GM04503 (cell line): ENCODE data around the gene KXD1.

Experiments used
- DNase-seq: peaks from one replicate; pipeline ENCODE4 v3.0.0-alpha.2; 2012; ENCODE audit warnings: low read depth

KXD1 gene

GRCh38 chr19:18613589-18614234 is 56.0 kb downstream of the KXD1 start:
- no peak for DNase-seq

GRCh38 chr19:18616023-18616422 is 58.4 kb downstream of the KXD1 start:
- DNase-seq: no peak

- DNase-seq: no peak
These were observed 59.9 kb downstream of the KXD1 start for GRCh38 chr19:18617562-18617961.

GRCh38 chr19:18618236-18618635 is 60.6 kb downstream of the KXD1 start:
- DNase-seq: no peak
